ENCODE data around the gene PTPRD. TPM values are rescaled to one million over a fixed set of nuclear protein-coding genes. Genes with fewer than 3 reads are reported as not detected.

The PTPRD gene
- total RNA-seq, 1 donor from 2014 or later = 15.6 TPM

DNA sequence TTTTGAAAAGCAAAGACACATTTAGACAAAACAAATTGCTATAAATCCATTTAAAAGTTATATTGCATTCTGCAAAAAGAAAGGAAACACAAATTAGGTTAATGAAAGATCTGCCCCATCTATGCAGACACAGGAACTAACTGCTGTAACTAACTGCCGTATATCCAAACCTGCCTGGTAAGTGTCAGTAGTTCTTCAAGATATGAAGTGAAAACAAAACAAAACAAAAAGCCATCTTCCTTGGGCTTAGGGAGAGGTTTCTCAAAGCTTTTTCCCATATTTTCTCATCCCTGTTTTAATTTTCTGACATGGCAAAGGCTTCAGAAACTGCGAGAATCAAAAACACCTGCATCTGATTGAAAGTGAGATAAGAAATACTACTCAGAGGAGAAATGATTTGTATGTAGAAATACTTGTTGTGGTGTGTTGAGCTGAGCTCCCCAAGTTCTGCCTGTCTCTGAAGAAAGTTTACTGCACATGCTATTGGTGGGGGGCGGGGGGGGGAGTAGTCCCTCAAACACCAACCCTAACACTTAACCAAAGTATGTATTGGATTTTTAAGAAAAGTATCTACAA is 750.5 kb downstream of the PTPRD start:
- H3K27ac ChIP-seq (replicated peaks) = no peak overlapping the region
- H3K4me1 ChIP-seq = no peaks in the 10 kb centered on the region
- TF ChIP-seq, protein P1, sequence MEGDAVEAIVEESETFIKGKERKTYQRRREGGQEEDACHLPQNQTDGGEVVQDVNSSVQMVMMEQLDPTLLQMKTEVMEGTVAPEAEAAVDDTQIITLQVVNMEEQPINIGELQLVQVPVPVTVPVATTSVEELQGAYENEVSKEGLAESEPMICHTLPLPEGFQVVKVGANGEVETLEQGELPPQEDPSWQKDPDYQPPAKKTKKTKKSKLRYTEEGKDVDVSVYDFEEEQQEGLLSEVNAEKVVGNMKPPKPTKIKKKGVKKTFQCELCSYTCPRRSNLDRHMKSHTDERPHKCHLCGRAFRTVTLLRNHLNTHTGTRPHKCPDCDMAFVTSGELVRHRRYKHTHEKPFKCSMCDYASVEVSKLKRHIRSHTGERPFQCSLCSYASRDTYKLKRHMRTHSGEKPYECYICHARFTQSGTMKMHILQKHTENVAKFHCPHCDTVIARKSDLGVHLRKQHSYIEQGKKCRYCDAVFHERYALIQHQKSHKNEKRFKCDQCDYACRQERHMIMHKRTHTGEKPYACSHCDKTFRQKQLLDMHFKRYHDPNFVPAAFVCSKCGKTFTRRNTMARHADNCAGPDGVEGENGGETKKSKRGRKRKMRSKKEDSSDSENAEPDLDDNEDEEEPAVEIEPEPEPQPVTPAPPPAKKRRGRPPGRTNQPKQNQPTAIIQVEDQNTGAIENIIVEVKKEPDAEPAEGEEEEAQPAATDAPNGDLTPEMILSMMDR (IDR thresholded peaks at IDR 0.05; ENCODE audit: borderline replicate concordance) = no peak
- intact Hi-C loops (cut with micrococcal nuclease) = no loop called here
- no peaks in the 10 kb centered on the region for H3K27me3 ChIP-seq (ENCODE audit: low read depth)
- H3K36me3 ChIP-seq = no peaks in the 10 kb centered on the region
- no peak overlapping the region for H3K4me3 ChIP-seq
- DNase-seq = no peak
- H3K9me3 ChIP-seq (replicated peaks) = no peaks in the 10 kb centered on the region

DNA sequence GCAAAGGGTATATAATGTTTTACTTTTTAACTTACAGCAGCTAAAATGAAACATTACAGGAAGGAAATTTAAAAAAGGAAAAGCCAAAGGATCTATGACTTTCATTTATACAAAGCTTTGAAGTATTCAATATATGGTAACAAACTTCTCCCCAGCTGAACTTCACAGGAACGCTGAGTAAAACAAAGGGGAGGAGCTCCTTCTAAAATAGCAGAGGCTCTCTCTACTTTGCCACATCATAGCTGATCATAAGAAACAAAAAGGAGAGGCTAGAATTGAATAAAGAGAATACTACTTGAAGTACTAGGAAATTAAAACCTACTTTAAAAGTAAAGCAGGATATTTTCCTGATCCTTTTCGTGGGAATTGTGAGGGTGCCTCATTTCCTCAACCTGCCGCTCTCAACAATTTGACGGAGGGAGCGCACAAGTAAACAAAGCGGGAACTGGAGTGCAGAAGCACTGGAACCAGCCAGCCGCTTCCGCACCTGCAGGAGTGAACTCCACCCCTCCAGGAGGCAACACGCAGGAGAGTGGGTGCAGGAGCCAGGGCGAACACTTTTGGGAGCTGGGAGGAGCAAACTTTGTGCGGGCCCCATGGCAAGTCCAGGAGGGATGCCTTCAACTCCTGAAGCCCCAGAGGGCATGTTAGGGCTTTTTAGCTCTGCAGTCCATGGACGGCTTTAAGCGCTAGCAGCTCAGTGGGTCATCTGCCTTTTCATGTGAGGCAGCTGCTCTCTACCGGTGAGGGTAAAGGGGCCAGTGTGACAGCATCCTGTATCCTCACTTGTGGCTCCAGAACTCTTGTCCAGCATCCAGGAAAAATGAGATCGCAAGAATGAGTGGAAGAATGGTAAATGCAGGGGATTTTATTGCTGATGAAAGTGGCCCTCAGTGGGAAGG is 757.4 kb downstream of the PTPRD start:
- no peak overlapping the region for H3K27ac ChIP-seq (replicated peaks)
- no peak overlapping the region for H3K4me3 ChIP-seq
- TF ChIP-seq, protein P1 (IDR thresholded peaks at IDR 0.05; ENCODE audit: borderline replicate concordance) = no peak
- no peaks in the 10 kb centered on the region for H3K27me3 ChIP-seq (ENCODE audit: low read depth)
- intact Hi-C loops (cut with micrococcal nuclease) = no loop called here
- H3K36me3 ChIP-seq = no peaks in the 10 kb centered on the region
- no peaks in the 10 kb centered on the region for H3K9me3 ChIP-seq (replicated peaks)
- H3K4me1 ChIP-seq = no peaks in the 10 kb centered on the region
- DNase-seq = no peak

DNA sequence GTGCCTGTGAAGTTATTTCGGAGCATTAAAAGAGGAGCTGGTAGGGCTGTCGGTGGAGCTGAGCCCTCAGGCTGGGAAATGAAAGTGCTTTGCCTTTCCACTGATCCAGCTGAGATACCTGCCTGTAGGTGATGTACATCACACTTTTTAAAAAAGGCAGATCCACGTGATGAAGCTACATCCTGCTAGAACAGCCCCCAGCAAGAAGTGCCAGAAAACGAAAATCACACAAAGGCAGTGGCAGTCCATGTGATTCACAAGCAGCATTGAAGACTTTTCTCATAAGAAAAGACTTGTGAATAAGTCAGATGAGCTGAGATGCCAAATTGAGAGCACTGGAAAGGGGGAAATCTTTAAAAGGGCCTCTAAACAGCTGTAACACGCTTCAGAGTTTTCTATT is 765.1 kb downstream of the PTPRD start:
- Histone ChIP-seq H3K9me3 (replicated peaks) (no peaks in the 10 kb centered on the region), H3K27me3 (ENCODE audit: low read depth) (no peaks in the 10 kb centered on the region), H3K27ac (replicated peaks) (no peak overlapping the region), H3K4me1 (no peaks in the 10 kb centered on the region), H3K36me3 (no peaks in the 10 kb centered on the region), H3K4me3 (no peak overlapping the region)
- TF ChIP-seq, protein P1 (IDR thresholded peaks at IDR 0.05; ENCODE audit: borderline replicate concordance) = no peak
- intact Hi-C loops (cut with micrococcal nuclease) = no loop called here
- DNase-seq = no peak

DNA sequence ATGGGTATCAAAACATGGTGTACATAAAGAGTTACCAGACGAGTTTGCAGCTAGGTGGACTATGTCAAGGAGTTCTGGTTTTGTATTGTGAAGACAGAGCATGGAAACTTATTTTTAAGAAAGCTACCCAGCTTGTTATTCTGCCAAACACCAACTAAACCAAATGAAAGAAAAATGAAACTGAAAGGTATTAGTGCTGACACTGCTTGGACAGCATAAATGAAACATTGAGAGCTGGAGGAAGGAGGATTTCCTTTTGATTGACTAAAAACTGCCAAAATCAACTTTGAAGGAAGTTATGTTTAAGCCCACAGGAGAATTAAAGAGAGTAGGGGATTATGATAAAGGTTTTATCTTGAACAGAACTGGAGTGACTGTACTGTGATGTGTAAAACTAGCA is 766.2 kb downstream of the PTPRD start:
- Histone ChIP-seq H3K27me3 (ENCODE audit: low read depth) (no peaks in the 10 kb centered on the region), H3K9me3 (replicated peaks) (no peaks in the 10 kb centered on the region), H3K4me3 (no peak overlapping the region), H3K27ac (replicated peaks) (no peak overlapping the region), H3K36me3 (no peaks in the 10 kb centered on the region), H3K4me1 (no peaks in the 10 kb centered on the region)
- TF ChIP-seq, protein P1 (IDR thresholded peaks at IDR 0.05; ENCODE audit: borderline replicate concordance) = no peak
- no peak for DNase-seq
- intact Hi-C loops (cut with micrococcal nuclease) = no loop called here

DNA sequence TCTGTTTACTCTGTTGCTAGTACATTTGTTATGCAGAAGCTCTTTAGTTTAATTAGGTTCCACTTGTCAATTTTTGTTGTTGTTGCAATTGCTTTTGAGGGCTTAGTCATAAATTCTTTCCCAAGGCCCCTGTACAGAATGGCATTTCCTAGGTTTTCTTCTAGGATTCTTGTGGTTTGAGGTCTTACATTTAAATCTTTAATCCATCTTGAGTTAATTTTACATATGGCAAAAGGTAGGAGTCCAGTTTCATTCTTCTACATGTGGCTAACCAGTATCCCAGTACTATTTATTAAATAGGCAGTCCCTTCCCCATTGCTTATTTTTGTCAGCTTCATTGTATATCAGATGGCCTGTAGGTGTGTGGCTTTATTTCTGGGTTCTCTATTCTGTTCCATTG is 792.4 kb downstream of the PTPRD start:
- Histone ChIP-seq H3K27ac (replicated peaks) (no peak overlapping the region), H3K4me1 (no peaks in the 10 kb centered on the region), H3K36me3 (no peaks in the 10 kb centered on the region), H3K9me3 (replicated peaks) (peaks cover 25% of the 10 kb centered on the region), H3K4me3 (no peak overlapping the region), H3K27me3 (ENCODE audit: low read depth) (no peaks in the 10 kb centered on the region)
- TF ChIP-seq, protein P1 (IDR thresholded peaks at IDR 0.05; ENCODE audit: borderline replicate concordance) = no peak
- no peak for DNase-seq
- intact Hi-C loops (cut with micrococcal nuclease) = no loop called here
